GM15510 (cell line): Measurements from ENCODE around the gene CCDC112.

Source experiments
- POLR2A ChIP-seq: IDR thresholded peaks from 3 replicates; pipeline ENCODE4 v1.6.1; 2011; ENCODE audit warnings: borderline replicate concordance; ENCODE audit not compliant: insufficient read length; ENCODE audit errors: extremely low read depth

The CCDC112 gene

GRCh38 chr5:115322729-115323128 lies 26.3 kb upstream of the CCDC112 start:
- TF ChIP-seq POLR2A = no peak

GRCh38 chr5:115321309-115321708 lies 24.9 kb upstream of the CCDC112 start:
- TF ChIP-seq POLR2A = no peak

- no peak for TF ChIP-seq POLR2A
These were observed 24.1 kb upstream of the CCDC112 start for GRCh38 chr5:115320515-115320914.

GRCh38 chr5:115320006-115320405 lies 23.6 kb upstream of the CCDC112 start:
- no peak for TF ChIP-seq POLR2A

GRCh38 chr5:115319007-115319406 lies 22.6 kb upstream of the CCDC112 start:
- TF ChIP-seq POLR2A = no peak

- no peak for TF ChIP-seq POLR2A
These were observed 21.3 kb upstream of the CCDC112 start for GRCh38 chr5:115317736-115318135.

GRCh38 chr5:115317320-115317719 lies 20.9 kb upstream of the CCDC112 start:
- no peak for TF ChIP-seq POLR2A

- TF ChIP-seq POLR2A = no peak
These were observed 17.2 kb upstream of the CCDC112 start for GRCh38 chr5:115313632-115314031.

- no peak for TF ChIP-seq POLR2A
These were observed 16.6 kb upstream of the CCDC112 start for GRCh38 chr5:115313052-115313451.

GRCh38 chr5:115309751-115310370 lies 13.4 kb upstream of the CCDC112 start:
- TF ChIP-seq POLR2A = no peak

- no peak for TF ChIP-seq POLR2A
These were observed 12.4 kb upstream of the CCDC112 start for GRCh38 chr5:115308815-115309214.

- no peak for TF ChIP-seq POLR2A
These were observed 9.6 kb upstream of the CCDC112 start for GRCh38 chr5:115306011-115306536.

- no peak for TF ChIP-seq POLR2A
These were observed 8.0 kb upstream of the CCDC112 start for GRCh38 chr5:115304496-115304895.

GRCh38 chr5:115298811-115299210 lies 2.4 kb upstream of the CCDC112 start:
- TF ChIP-seq POLR2A = no peak

GRCh38 chr5:115297031-115297430 lies 577 bp upstream of the CCDC112 start:
- no peak for TF ChIP-seq POLR2A

- no peak for TF ChIP-seq POLR2A
These were observed 704 bp downstream of the CCDC112 start for GRCh38 chr5:115295777-115296123.

- TF ChIP-seq POLR2A = no peak
These were observed 5.1 kb downstream of the CCDC112 start for GRCh38 chr5:115291397-115291796.
